C1 segment of cervical spinal cord (tissue), 14 donors: ENCODE measurements around the gene CPEB3.
A peak's percentile ranks its signal among the peaks of the same experiment; 100 is the strongest.
"Not testable (repeated sequence)": the region's sequence is repeated elsewhere in the genome, so short reads cannot be mapped to it uniquely, and the experiment has no call there.

ENCODE experiments used
- DNase-seq, 14 donors: peaks; one replicate each; lab custom pipeline; 2025; lab: John Stamatoyannopoulos, UW

The CPEB3 gene

DNA sequence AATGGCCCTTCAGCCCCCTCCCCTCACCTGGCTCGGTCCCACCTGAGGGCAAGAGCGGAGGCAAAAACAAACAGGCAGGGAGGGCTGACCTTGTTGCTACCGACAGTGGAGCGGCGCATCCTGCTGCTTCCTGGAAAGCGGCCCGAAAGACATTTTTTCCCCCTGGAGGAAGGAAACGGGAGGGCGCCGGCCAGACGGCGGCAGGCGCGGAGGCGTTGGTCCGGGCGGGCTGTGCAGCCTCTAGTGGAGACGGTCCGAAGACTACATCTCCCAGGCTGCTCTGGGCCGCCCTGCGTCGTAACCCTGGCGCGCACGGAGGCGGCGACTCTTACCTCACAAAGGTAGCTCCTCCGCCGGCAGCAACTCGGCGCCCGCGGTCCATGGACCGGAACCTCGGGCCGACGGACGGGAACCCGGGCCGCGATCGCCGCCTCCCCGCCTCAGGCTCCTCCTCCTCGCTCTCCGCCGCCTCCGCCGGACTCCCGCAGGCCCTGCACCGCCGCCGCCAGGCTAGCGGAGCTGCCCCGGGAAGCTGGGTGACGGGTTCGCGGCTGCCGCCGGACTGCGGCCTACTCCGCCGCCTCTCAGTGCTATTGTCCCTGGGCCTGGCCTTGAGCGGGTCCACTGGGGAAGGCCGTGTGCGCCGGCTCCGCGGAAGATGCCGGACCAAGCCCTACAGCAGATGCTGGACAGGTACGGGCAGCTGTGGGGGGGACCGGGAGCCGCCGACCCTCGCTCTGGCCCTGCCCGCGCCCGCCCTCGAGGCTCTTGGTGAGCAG lies at the start of gene CPEB3, which contains the start of gene MARCHF5:
CPEB3 (minus strand) TSS at position 242 of the 779 bp plus-strand sequence. CDS start 50,728 bp downstream, outside the sequence.
MARCHF5 (plus strand) TSS at position 331 of the 779 bp plus-strand sequence; CDS start at position 659, 328 bp downstream.
- DNase-seq, result peak; percentile 52 to 92 (median 86)

DNA sequence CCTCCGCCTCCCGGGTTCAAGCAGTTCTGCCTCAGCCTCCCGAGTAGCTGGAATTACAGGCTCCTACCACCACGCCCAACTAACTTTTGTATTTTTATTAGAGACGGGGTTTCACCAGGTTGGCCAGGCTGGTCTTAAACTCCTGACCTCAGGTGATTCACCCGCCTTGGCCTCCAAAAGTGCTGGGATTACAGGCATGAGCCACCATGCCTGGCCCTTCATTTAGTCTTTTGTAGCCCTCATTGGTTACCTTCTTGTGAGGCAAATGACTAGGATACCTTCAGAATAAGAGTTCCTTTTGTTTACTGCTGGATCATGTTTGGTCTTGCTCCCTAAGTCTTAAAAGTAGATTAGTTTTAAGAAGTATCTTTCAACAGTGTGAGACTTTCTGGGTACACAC lies 39.0 kb upstream of the CPEB3 start:
- not testable (repeated sequence) for DNase-seq

DNA sequence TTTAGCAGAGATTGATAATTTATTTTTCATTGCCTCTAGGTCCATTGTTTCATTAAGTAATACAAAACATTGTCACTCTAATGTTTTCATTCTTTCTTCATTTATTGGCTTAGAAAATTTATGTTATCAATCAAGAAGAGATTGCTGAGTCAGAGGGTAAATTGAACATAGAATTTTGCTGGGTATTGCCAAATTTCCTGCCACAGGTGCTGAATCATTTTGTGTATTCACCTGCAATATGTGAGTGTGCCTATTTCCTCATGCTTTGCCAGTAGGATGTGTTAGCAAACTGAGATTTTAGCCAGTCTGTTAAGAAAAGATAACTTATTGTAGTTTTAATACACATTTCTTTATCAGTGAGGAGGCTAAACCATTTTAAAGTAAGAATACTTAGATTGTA lies 38.1 kb upstream of the CPEB3 start:
- no peak for DNase-seq

DNA sequence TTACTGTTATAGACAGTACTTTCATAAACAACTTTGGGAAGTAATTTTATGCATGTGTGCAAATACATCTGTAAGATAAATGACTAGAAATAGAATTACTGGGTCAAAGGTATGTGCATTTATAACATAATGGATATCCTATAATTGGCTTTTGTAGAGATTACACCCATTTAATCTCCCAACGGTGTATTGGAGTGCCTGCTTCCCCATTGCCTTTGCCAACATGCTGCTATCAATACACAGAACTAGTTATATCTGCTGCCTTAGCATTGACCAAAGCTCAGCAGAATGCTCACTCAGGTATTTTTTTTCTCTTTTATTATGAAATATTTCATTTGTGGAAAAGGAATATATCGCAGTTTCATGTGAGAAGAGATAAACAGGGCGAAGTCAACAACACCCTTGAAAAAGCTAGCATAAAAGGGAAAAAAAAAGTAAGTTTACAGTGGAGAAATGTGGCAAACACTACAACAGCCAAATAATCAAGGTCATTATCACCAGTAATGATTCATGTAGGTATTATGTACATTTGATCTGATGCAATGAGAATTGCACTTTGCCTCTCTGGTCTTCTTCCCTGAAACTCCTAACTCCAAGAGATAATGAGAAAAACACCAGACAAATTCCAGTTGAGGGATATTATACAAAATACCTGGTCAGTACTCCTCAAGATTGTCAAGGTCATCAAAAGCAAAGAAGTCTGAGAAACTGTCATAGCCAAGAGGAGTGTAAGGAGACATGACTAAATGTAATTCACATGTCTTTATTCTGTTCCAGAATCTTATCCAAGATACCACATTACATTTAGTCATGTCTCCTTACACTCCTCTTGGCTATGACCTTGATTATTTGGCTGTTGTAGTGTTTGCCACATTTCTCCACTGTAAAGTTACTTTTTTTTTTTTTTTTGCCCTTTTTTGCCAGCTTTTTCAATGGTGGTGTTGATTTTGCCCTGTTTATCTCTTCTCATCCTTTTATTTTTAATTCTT lies 36.9 kb upstream of the CPEB3 start:
- no peak for DNase-seq

DNA sequence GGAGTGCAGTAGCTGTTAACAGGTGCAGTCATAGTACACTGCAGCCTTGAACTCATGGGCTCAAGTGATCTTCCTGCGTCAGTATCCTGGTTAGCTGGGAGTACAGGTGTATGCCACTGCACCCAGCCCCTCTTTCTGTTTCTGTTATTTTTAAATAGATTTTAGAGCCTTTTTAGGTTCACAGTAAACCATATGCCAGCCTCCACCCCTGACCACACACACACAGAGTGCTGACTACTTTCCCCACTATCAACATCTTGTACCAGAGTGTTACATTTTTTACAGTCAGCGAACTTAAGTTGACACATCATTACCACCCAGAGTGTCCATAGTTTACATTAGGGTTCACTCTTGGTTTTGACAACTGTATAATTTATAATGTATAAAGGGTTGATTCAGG lies 32.2 kb upstream of the CPEB3 start:
- DNase-seq, result no peak

DNA sequence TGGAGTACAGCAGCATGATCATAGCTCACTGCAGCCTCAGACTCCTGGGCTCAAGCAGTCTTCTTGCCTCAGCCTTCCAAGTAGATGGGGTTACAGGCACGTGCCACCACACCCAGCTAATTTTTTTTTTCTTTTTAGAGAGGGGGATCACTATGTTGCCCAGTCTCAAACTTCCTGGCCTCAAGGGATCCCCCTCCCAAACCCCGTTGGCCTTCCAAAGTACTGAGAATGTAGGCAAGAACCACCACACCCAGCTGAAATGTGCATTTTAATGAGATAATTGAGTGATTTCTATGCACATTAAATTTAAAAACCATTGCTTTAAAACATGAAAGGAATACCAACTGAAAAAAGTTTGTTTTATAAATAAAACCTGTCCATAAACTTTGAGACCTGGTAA lies 25.7 kb upstream of the CPEB3 start:
- DNase-seq, result no peak

DNA sequence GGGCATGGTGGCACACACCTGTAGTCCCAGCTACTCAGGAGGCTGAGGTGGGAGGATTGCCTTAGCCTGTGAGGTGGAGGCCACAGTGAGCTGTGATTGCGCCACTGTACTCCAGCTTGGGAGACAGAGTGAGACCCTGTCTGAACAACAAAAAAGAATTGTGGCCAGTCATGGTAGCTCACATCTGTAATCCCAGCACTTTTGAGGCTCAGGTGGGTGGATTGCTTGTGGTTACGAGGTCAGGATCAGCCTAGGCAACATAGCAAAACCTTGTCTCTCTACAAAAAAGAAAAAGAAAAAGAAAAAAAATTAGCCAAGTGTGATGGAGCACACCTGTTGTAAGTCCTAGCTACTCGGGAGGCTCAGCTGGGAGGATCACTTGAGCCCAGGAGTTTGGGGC lies 22.9 kb upstream of the CPEB3 start:
- no peak for DNase-seq

DNA sequence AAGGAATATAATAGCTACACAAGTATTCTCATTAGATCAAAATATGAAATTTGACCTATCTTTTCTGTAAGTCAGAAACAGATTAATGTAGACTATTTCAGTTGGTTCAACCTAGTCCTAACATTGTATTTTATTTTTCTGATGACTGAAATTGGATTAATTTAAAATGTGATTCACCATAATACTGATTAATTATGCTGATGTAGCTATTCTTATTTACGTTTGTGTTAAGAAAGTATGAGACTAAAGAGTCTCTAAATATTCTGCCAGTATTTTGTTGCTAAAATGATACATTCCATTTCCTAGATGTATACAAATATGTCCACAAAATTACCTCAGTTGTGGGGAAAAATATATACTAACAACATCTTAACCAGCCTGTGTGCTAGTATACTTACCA lies 18.4 kb upstream of the CPEB3 start:
- no peak for DNase-seq

DNA sequence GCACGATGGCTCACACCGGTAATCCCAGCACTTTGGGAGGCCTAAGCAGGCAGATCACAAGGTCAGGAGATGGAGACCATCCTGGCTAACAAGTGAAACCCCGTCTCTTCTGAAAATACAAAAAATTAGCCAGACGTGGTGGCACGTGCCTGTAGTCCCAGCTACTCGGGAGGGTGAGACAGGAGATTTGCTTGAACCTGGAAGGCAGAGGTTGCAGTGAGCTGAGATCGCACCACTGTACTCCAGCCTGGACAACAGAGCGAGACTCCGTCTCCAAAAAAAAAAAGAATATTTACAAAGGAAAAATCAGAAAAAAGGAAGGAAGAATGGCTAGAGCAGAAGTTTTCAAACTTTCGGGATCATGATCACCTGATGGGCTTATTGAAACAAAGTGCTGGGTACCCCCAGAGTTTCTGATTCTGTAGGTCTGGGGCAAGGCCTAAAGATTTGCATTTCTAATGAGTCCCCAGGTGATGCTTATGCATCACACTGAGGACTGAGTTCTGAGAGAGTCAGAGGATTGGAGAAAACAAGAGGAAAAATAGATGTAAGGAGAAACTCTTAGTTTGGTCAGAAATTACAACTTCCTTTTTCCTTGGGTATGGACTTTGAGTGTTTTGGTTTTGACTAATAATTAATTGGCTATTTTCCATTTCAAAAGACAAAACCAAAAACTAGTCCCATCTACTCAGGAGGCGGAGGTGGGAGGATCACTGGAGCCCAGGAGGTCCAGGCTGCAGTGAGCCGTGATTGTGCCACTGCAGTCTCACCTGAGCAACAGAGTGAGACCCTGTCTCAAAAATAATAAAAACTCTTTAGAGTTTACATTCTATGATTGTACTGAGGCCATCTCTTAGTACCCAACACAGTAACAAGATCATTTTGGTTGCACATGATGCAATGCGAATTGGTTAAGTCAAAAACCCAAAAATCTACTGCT lies 14.5 kb upstream of the CPEB3 start:
- DNase-seq, result no peak

DNA sequence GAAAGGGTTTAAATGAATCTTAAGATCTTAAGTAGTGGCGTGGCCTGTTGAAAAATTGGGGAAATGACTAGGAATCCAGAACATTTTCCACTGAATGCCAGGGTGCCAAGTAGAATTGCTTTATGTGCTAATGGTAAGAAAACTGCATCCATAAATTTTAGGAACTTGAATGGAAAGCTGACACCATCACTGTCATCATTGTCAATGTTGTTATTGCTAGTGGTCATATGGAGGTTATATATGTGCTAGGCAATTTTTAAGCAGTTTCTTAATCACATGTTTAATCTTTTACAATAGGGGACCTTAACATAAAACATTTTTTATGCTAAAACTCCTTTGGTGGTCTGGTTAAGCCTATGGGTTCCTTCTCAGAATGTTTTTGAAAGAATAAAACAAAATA lies 13.2 kb upstream of the CPEB3 start:
- DNase-seq, result no peak

DNA sequence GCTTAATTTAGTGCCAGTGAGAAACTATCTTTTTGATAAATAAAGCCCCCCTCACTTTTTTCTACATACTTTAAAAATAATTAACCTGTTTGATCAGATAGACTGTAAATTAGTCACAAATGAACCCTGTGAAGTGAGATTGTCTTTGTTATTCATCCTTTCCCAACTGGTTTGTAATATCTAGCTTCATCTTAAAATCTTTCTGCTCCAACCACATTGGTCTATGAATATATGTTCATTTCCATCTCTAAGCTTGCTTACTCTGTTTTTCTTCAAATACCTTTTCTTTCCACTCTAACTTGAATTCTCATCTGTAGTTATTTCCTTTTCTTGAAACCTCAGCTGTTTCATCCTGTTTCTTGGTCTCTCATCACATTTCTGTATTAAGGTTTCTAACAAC lies 12.2 kb upstream of the CPEB3 start:
- no peak for DNase-seq

DNA sequence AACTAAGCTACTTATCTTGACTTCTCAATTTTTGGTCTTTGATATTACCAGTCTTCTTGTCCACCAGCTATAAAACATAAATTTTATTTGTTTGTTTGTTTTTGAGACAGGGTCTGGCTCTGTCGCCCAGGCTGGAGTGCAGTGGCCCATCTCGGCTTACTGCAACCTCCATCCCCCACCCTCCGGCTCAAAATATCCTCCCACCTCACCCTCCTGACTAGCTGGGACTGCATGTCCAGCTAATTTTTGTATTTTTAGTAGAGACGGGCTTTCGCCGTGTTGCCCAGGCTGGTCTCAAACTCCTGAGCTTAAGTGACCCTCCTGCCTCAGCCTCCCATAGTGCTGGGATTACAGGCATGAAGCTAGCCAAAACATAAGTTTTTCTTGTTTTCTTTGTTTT lies 7.6 kb upstream of the CPEB3 start:
- no peak for DNase-seq

DNA sequence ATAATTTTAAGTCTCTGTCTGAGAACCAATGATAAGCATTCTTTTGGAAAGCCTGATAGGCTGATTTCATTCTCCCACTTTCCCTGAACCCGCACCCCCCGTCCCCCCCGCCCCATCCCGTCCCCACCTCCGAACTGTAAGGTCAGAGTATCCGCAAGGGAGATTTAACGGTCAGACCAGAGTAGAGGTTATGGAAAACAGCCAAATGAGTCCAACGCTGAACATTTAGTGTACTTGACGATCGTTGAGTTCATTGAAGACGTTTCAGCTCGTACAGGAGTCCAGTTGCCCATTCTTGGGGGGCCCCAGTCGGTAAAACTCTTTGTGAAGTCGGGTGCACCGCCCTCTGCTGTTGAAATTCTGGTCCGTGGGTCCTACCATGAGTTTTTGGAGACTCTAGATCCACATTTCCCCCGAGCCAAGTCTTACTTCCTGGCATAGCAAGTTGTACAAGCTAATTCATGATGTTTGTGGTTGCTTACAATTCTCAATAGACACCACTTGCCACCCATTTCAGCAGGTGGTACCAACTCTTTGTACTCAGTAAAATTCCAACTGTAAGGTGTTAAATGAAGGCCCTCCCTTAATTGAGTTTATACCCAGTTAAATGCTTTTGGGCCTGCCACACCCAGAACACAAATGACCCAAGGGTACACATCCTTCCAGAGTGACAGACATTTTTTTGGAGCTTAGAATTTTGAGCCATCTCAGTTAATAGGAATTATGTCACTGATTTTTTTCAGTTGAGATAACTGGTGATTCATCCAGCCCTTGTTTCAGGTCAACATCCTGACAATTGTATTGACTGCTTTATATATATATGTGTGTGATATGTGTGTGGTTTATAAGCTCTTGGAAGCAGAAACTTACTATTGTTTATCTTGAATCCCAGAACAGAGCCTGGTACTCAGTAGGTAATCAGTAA lies 1.3 kb upstream of the CPEB3 start:
- peak in 10 of 14 donors; percentile 3 to 41 (median 8) for DNase-seq

DNA sequence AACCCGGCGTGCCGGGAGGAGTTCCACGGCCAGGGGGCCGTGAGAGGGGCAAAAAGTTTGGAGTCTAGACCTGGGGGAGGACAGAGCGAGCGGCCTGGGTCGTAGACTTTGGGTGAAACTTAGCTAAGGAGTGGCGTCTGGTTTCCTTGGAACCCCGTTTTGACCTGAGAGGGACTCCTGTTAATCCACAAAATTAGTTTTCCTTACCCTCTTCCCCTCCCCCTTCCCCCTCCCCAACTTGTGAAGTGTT lies 663 bp upstream of the CPEB3 start:
- peak in 1 of 14 donors; percentile 46 for DNase-seq

DNA sequence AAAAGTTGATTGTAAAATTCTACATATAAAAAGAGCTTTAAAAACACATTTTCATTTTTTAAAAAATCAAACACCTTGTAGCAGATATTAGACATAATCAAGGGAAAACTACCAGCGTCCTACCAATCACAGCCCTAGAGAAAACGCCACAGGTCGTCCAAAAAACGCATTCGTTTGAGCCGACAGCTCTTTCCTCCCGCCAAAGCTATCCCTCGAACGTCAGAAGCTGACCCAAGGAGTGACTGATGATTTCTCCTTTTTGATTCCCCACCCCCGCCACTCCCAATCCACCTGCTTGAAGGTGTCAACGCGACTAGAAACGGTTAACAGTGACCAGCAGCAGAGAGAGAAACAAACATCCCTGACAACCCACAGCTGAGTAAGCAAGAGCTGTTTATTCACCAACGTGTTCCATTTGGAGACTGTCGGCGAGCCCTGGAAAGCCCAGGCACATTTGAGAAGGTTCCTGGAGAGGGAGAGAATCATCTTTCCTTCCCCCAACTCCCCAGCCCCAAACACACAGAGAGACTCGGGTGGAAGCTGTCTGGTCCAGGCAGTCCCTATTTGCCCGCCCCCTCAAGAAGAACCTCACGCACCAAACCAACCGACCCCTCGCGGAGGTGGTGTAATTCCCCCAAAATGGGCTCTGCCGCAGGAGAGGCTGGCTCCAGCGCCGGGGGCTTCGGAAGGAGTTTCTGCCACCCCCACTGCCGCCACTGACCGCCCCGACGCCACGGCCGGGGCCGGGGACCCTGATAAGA lies 622 bp downstream of the CPEB3 start:
- DNase-seq, result peak in 10 of 14 donors; percentile 32 to 69 (median 60)

DNA sequence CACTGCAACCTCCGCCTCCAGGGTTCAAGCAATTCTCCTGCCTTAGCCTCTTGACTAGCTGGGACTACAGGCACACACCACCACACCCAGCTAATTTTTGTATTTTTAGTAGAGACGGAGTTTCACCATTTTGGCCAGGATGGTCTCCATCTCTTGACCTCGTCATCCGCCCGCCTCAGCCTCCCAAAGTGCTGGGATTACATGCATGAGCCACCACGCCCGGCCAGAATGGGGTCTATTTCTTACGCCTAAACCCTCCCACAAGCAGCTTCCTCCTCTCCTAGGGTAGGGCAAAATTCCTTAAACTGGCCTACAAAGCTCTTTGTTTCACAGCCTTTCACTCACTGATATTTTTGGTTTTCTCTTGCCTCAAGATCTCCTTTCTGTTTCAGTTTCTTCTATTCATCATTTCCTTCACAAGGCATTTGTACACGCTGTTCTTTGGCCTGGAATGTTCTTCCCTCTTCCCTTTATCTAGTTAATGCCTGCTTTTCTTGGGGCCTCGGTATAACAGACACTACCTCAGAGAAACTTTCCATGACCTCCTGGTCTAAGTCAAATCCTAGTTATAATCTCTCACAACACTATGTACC lies 6.7 kb downstream of the CPEB3 start:
- DNase-seq, result no peak

DNA sequence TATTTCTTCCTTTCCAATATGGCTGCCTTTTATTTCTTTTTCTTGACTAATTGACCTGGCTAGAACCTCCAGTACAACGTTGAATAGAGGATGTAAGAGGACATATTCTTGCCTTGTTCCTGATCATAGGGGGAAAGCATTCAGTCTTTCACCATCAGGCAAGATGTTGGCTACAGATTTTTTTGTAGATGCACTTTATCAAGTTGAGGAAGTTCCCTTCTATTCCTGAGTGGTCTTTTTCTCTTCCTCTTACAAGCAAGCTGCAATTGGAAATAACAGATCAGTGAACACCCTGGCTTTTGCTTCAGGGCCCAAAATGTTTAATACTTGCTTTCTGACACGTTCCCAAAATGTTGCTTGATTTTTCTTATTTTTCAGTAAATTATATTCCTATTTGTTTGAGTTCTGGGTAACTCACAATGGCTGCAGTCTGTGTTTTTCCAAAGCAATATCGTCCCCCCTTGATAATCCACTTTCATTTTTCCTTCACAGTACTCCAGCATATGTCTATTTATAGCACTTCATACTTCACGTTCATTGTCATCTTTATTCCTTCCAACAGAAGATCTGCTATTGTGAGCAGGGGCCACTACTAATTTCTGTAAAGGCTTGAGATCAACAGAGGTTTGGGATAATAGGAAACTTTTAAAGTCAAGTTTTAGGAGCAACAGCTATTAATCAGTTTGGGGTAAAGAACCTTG lies 11.7 kb downstream of the CPEB3 start:
- DNase-seq, result no peak

DNA sequence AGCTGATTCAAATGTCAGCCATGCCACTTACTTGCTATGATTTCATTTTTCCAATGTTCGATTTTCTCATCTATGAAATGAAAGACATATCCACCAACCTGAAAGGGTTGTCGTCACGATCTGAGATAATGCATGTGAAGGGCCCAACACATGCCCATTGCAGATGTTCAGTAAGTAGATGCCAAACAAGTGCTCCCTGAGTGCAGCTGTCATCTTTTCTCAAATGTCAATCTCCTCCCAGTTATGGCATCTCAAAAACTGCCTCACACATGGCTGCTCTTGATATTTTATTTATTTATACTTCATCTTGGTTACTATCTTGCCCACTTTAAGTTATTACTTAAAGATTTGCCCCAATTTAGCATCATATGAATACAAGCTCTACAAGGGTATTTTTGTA lies 16.8 kb downstream of the CPEB3 start:
- no peak for DNase-seq

DNA sequence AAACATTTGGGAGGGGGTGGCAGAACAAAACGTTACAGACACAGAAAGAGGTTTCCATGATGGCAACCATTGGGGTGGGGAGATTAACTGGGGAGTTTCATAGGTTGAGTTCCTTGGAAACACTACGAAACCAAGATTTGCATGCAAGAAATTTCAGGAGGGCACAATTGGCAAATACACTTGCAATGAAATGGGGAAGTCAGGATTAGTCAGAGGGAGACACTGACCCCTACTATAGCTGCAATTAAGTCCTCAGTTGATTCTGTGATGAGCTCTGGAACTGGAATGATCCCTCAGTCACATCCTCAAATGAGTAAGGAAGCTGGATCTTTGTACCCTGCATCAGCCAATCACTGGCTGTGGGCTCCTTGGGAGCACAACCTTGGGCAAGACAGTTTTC lies 22.1 kb downstream of the CPEB3 start:
- DNase-seq, result no peak
